HG02798 (cell line): ENCODE results near the gene NOP56.

Experiments
- ATAC-seq: cut with Tn5 transposase; IDR thresholded peaks from one replicate; pipeline ENCODE4 v1.9.1; 2021; ENCODE audit warnings: mild to moderate bottlenecking; ENCODE audit not compliant: unreplicated experiment, poor library complexity

NOP56 gene

GRCh38 chr20:2651772-2652723, at the start of gene NOP56:
Gene NOP56, plus strand, starts transcription at chr20:2652632. Its CDS starts 29 bp downstream, at chr20:2652661.
- peak; percentile 88 for ATAC-seq

GRCh38 chr20:2602746-2603145, 49.7 kb upstream of the NOP56 start:
- ATAC-seq, result no peak

- ATAC-seq, result no peak
Measured at GRCh38 chr20:2603816-2604505, 48.5 kb upstream of the NOP56 start.

- ATAC-seq, result no peak
Measured at GRCh38 chr20:2604506-2604835, 48.0 kb upstream of the NOP56 start.

GRCh38 chr20:2606507-2607006, 45.9 kb upstream of the NOP56 start:
- ATAC-seq, result no peak

- ATAC-seq, result no peak
Measured at GRCh38 chr20:2610326-2610725, 42.1 kb upstream of the NOP56 start.

- ATAC-seq, result no peak
Measured at GRCh38 chr20:2610941-2611720, 41.3 kb upstream of the NOP56 start.

- no peak for ATAC-seq
Measured at GRCh38 chr20:2612073-2612472, 40.4 kb upstream of the NOP56 start.

- no peak for ATAC-seq
Measured at GRCh38 chr20:2616634-2617033, 35.8 kb upstream of the NOP56 start.

- ATAC-seq, result no peak
Measured at GRCh38 chr20:2617099-2617714, 35.2 kb upstream of the NOP56 start.

GRCh38 chr20:2618815-2619214, 33.6 kb upstream of the NOP56 start:
- ATAC-seq, result no peak

GRCh38 chr20:2619337-2619736, 33.1 kb upstream of the NOP56 start:
- ATAC-seq, result no peak

GRCh38 chr20:2619961-2620595, 32.4 kb upstream of the NOP56 start:
- no peak for ATAC-seq

- ATAC-seq, result no peak
Measured at GRCh38 chr20:2624190-2624589, 28.2 kb upstream of the NOP56 start.

- ATAC-seq, result no peak
Measured at GRCh38 chr20:2625062-2625461, 27.4 kb upstream of the NOP56 start.

GRCh38 chr20:2626853-2627541, 25.4 kb upstream of the NOP56 start:
- no peak for ATAC-seq

GRCh38 chr20:2631228-2631627, 21.2 kb upstream of the NOP56 start:
- ATAC-seq, result no peak

GRCh38 chr20:2633381-2633780, 19.1 kb upstream of the NOP56 start:
- no peak for ATAC-seq

- ATAC-seq, result no peak
Measured at GRCh38 chr20:2637246-2637645, 15.2 kb upstream of the NOP56 start.
